ACHN (cell line): ENCODE results near the gene OR6X1.

Experiments
- DNase-seq: peaks from one replicate; pipeline ENCODE4 v3.0.0-alpha.2; 2015
- in situ Hi-C: cut with HindIII; loops from 2 replicates; pipeline ENCODE4 v1.10.0; 2017; ENCODE audit warnings: low sequenced_read_pairs, low pct_ligation_motif_present, low pct_unique_long_range_greater_than_20kb

OR6X1 gene

GRCh38 chr11:123754101-123754568 lies at the start of gene OR6X1:
OR6X1 (minus strand) TSS chr11:123754518; CDS start chr11:123754518, 0 bp downstream.
- in situ Hi-C loops = no loop called here
- DNase-seq = no peak

GRCh38 chr11:123801765-123802164 lies 47.4 kb upstream of the OR6X1 start:
- in situ Hi-C loops = no loop called here
- DNase-seq = no peak

- no peak for DNase-seq
- in situ Hi-C loops = no loop called here
Observed at GRCh38 chr11:123800036-123800435, 45.7 kb upstream of the OR6X1 start.

- DNase-seq = no peak
- in situ Hi-C loops = no loop called here
Observed at GRCh38 chr11:123799438-123799837, 45.1 kb upstream of the OR6X1 start.

- in situ Hi-C loops = no loop called here
- no peak for DNase-seq
Observed at GRCh38 chr11:123798513-123799252, 44.4 kb upstream of the OR6X1 start.

GRCh38 chr11:123798079-123798478 lies 43.8 kb upstream of the OR6X1 start:
- no peak for DNase-seq
- in situ Hi-C loops = no loop called here

- in situ Hi-C loops = no loop called here
Observed at GRCh38 chr11:123797541-123797940, 43.2 kb upstream of the OR6X1 start.

GRCh38 chr11:123797114-123797513 lies 42.8 kb upstream of the OR6X1 start:
- DNase-seq = no peak
- in situ Hi-C loops = no loop called here

More at GRCh38 chr11:123797541-123797940, 43.2 kb upstream of the OR6X1 start:
- no peak for DNase-seq

- DNase-seq = no peak
Observed at GRCh38 chr11:123796226-123796625, 41.9 kb upstream of the OR6X1 start.

GRCh38 chr11:123783536-123783935 lies 29.2 kb upstream of the OR6X1 start:
- DNase-seq = no peak
- in situ Hi-C loops = no loop called here

More at GRCh38 chr11:123796226-123796625, 41.9 kb upstream of the OR6X1 start:
- in situ Hi-C loops = no loop called here

GRCh38 chr11:123778511-123778910 lies 24.2 kb upstream of the OR6X1 start:
- in situ Hi-C loops = no loop called here
- no peak for DNase-seq

- in situ Hi-C loops = no loop called here
- no peak for DNase-seq
Observed at GRCh38 chr11:123775715-123776549, 21.6 kb upstream of the OR6X1 start.

- in situ Hi-C loops = no loop called here
- DNase-seq = no peak
Observed at GRCh38 chr11:123775289-123775688, 21.0 kb upstream of the OR6X1 start.

GRCh38 chr11:123773959-123774358 lies 19.6 kb upstream of the OR6X1 start:
- in situ Hi-C loops = no loop called here
- no peak for DNase-seq

GRCh38 chr11:123773026-123773425 lies 18.7 kb upstream of the OR6X1 start:
- in situ Hi-C loops = no loop called here
- DNase-seq = no peak

- in situ Hi-C loops = no loop called here
- no peak for DNase-seq
Observed at GRCh38 chr11:123771664-123772063, 17.3 kb upstream of the OR6X1 start.

- no peak for DNase-seq
- in situ Hi-C loops = no loop called here
Observed at GRCh38 chr11:123770712-123771111, 16.4 kb upstream of the OR6X1 start.

- DNase-seq = no peak
- in situ Hi-C loops = no loop called here
Observed at GRCh38 chr11:123765601-123766000, 11.3 kb upstream of the OR6X1 start.

GRCh38 chr11:123762422-123762821 lies 8.1 kb upstream of the OR6X1 start:
- no peak for DNase-seq
- in situ Hi-C loops = no loop called here

- in situ Hi-C loops = no loop called here
- no peak for DNase-seq
Observed at GRCh38 chr11:123760894-123761293, 6.6 kb upstream of the OR6X1 start.
